GM18507 (cell line): Measurements from ENCODE around the gene IFNE.

ENCODE experiments used
- DNase-seq: peaks from one replicate; pipeline ENCODE4 v3.0.0; 2011; ENCODE audit warnings: low read depth; ENCODE audit not compliant: insufficient read length; ENCODE audit errors: extremely low spot score
- FAIRE-seq: peaks from 2 replicates; lab custom pipeline; 2011; peaks lifted over from hg19 to GRCh38; lab: Jason Lieb, UNC

Gene IFNE

GRCh38 chr9:21482213-21482612, at the start of gene IFNE:
Gene IFNE (minus strand): TSS chr9:21482313. CDS start chr9:21481694, 619 bp downstream.
- no peak for FAIRE-seq
- no peak for DNase-seq

- DNase-seq (no peak), FAIRE-seq (no peak)
These were observed 46.2 kb upstream of the IFNE start for GRCh38 chr9:21528123-21528808.

GRCh38 chr9:21527579-21527978, 45.5 kb upstream of the IFNE start:
- DNase-seq (no peak), FAIRE-seq (no peak)

- FAIRE-seq: no peak
These were observed 43.1 kb upstream of the IFNE start for GRCh38 chr9:21525174-21525573.

GRCh38 chr9:21524099-21524830, 42.2 kb upstream of the IFNE start:
- DNase-seq: no peak
- no peak for FAIRE-seq

More at GRCh38 chr9:21525174-21525573, 43.1 kb upstream of the IFNE start:
- no peak for DNase-seq

GRCh38 chr9:21523021-21524014, 41.2 kb upstream of the IFNE start:
- no peak for FAIRE-seq
- DNase-seq: no peak

GRCh38 chr9:21522348-21522747, 40.2 kb upstream of the IFNE start:
- FAIRE-seq: no peak
- DNase-seq: no peak

- no peak for FAIRE-seq
- no peak for DNase-seq
These were observed 39.3 kb upstream of the IFNE start for GRCh38 chr9:21521448-21521847.

GRCh38 chr9:21520501-21521228, 38.6 kb upstream of the IFNE start:
- FAIRE-seq (no peak), DNase-seq (no peak)

GRCh38 chr9:21519855-21520434, 37.8 kb upstream of the IFNE start:
- FAIRE-seq: no peak
- DNase-seq: no peak

- FAIRE-seq (no peak), DNase-seq (no peak)
These were observed 34.7 kb upstream of the IFNE start for GRCh38 chr9:21516796-21517195.

- FAIRE-seq (no peak), DNase-seq (no peak)
These were observed 31.3 kb upstream of the IFNE start for GRCh38 chr9:21513431-21513830.

GRCh38 chr9:21510806-21511205, 28.7 kb upstream of the IFNE start:
- DNase-seq: no peak
- no peak for FAIRE-seq

- FAIRE-seq (no peak), DNase-seq (no peak)
These were observed 25.3 kb upstream of the IFNE start for GRCh38 chr9:21507483-21507790.

GRCh38 chr9:21506626-21507482, 24.7 kb upstream of the IFNE start:
- DNase-seq: no peak
- FAIRE-seq: no peak

GRCh38 chr9:21505425-21506179, 23.5 kb upstream of the IFNE start:
- FAIRE-seq (no peak), DNase-seq (no peak)

- FAIRE-seq (no peak), DNase-seq (no peak)
These were observed 22.8 kb upstream of the IFNE start for GRCh38 chr9:21504894-21505293.

- FAIRE-seq (no peak), DNase-seq (no peak)
These were observed 22.0 kb upstream of the IFNE start for GRCh38 chr9:21504113-21504512.
